A673 (cell line): ENCODE data around the gene LIPJ.

Source experiments
- EZH2 ChIP-seq: fragments of 200-600 bp; sonication (generic); IDR thresholded peaks from 2 replicates; pipeline ENCODE4 v1.6.1; 2017; ENCODE audit warnings: borderline replicate concordance, low read depth, mild to moderate bottlenecking, mixed read lengths, antibody characterized with exemption, low read length; ENCODE audit not compliant: poor library complexity, severe bottlenecking
- TF ChIP-seq, protein P1 (sequence below): fragments of 300-800, 200-600 bp; sonication (generic); conservative IDR thresholded peaks from 2 replicates; pipeline ENCODE4 v1.5.1; 2017; ENCODE audit warnings: low read depth, mild to moderate bottlenecking, antibody characterized with exemption, low read length, moderate library complexity, mixed read lengths

DNA sequence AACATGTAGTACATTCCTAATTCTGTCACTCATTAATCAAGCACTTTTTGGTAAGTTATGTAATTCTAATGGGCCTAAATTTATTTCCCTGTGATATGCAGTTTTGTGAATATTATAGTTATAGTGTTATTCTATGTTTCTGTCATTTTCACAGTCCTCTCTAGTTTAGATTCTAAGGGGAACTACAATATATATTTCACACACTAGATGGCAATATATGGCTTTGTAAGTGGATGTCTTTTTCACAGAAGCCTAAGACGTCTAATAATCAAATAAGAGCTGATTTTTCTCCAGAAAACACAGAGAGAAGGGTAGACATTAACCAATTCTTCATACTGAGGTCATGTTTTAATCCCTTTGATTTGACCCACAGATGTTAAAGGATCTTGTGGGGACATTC is 21.5 kb upstream of the LIPJ start:
- TF ChIP-seq, protein P1, sequence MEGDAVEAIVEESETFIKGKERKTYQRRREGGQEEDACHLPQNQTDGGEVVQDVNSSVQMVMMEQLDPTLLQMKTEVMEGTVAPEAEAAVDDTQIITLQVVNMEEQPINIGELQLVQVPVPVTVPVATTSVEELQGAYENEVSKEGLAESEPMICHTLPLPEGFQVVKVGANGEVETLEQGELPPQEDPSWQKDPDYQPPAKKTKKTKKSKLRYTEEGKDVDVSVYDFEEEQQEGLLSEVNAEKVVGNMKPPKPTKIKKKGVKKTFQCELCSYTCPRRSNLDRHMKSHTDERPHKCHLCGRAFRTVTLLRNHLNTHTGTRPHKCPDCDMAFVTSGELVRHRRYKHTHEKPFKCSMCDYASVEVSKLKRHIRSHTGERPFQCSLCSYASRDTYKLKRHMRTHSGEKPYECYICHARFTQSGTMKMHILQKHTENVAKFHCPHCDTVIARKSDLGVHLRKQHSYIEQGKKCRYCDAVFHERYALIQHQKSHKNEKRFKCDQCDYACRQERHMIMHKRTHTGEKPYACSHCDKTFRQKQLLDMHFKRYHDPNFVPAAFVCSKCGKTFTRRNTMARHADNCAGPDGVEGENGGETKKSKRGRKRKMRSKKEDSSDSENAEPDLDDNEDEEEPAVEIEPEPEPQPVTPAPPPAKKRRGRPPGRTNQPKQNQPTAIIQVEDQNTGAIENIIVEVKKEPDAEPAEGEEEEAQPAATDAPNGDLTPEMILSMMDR = peak; percentile 58
- TF ChIP-seq EZH2 = no peak
